Measurements from ENCODE around the gene CLEC9A.

Gene CLEC9A

DNA sequence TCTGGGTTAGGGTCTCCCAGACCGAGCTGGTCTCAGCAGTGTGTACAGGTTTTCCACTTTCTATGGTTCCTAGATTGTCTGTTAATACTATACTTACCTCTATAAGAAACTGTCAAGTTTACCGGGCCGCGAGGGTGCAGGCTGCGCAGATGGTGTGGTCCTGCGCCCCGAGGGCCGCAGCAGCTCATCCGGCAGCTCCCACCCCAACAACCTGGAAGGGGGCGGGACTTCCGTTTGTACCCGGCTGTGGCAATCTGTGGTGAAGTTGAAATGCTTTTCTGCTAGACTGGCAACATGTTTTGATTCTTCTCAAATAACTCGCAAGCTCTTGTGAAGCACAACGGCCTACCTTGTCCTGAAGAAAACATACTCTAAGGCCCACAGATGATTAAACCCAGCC lies at the start of gene CLEC9A:
TSS of gene CLEC9A (plus strand) at position 237 of the 400 bp plus-strand sequence. CDS start 22,006 bp downstream, outside the sequence.
- H3K9me3 ChIP-seq (replicated peaks in 1 of 11): peaks cover 0 to 10% (median 5%) of the 10 kb centered on the region in 11 experiments; a peak in 8 of 22 replicates
- H3K27me3 ChIP-seq: no peaks in the 10 kb centered on the region
- peaks cover 0 to 45% (median 0%) of the 10 kb centered on the region in 10 experiments; a peak in 6 of 20 replicates for H3K4me1 ChIP-seq
- no peak for TF ChIP-seq Cebpa-rat (IDR thresholded peaks at IDR 0.05)
- H3K9ac ChIP-seq: no peak within 1 kb of the TSS
- H3K36me3 ChIP-seq: no peaks in the 10 kb centered on the region
- no peak within 1 kb of the TSS for H3K4me3 ChIP-seq
- no peak within 1 kb of the TSS for H3K27ac ChIP-seq
- H3K4me2 ChIP-seq: peak within 1 kb of the TSS in 3 of 11 experiments; percentile 11 to 41 (median 19); a peak in 3 of 22 replicates
- H4K20me1 ChIP-seq: no peaks in the 10 kb centered on the region

GRCh38 chr12:9991876-9992275 lies 38.6 kb upstream of the CLEC9A start:
- H3K9me3 ChIP-seq (replicated peaks in 1 of 11): peaks cover 0 to 9% (median 0%) of the 10 kb centered on the region in 11 experiments; a peak in 2 of 22 replicates
- peaks cover 0 to 28% (median 3%) of the 10 kb centered on the region in 10 experiments; a peak in 10 of 20 replicates for H3K4me1 ChIP-seq
- H3K9ac ChIP-seq: no peak overlapping the region
- peak overlapping the region in 5 of 11 experiments; percentile 5 to 77 (median 62); a peak in 10 of 22 replicates for H3K4me2 ChIP-seq
- H3K4me3 ChIP-seq: no peak overlapping the region
- peaks cover 0 to 14% (median 0%) of the 10 kb centered on the region in 11 experiments; a peak in 2 of 22 replicates for H3K36me3 ChIP-seq
- no peaks in the 10 kb centered on the region for H3K27me3 ChIP-seq
- no peaks in the 10 kb centered on the region for H4K20me1 ChIP-seq
- H3K27ac ChIP-seq: peak overlapping the region in 1 of 11 experiments; percentile 23; a peak in 2 of 22 replicates
- no peak for TF ChIP-seq Cebpa-rat (IDR thresholded peaks at IDR 0.05)

DNA sequence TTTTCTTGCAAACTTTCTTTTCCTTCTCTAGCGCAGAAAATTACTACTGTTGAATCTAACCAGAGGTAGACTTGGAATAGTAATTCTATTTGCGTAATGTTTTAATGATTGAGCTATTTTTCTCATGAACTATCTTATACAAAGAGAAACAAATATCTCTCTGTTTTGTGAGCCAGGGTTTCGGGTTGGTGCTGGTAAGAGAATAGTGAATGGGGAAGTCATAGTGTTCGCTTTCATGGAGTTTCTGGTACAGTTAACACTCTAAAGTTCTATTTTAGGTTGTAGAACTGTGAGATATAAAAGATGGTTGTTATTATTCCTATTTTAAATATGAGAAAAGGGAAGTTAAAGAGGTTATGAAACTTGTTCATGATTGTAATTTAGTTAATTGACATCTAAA lies 38.2 kb upstream of the CLEC9A start:
- H3K27me3 ChIP-seq: no peaks in the 10 kb centered on the region
- H3K4me1 ChIP-seq: peaks cover 0 to 28% (median 3%) of the 10 kb centered on the region in 10 experiments; a peak in 10 of 20 replicates
- peak overlapping the region in 5 of 11 experiments; percentile 5 to 77 (median 62); a peak in 10 of 22 replicates for H3K4me2 ChIP-seq
- peak overlapping the region in 1 of 11 experiments; percentile 23; a peak in 2 of 22 replicates for H3K27ac ChIP-seq
- TF ChIP-seq Cebpa-rat (IDR thresholded peaks at IDR 0.05): no peak
- H3K36me3 ChIP-seq: peaks cover 0 to 9% (median 0%) of the 10 kb centered on the region in 11 experiments; a peak in 2 of 22 replicates
- H3K9ac ChIP-seq: no peak overlapping the region
- H4K20me1 ChIP-seq: no peaks in the 10 kb centered on the region
- peaks cover 0 to 7% (median 0%) of the 10 kb centered on the region in 11 experiments; a peak in 2 of 22 replicates for H3K9me3 ChIP-seq (replicated peaks in 1 of 11)
- no peak overlapping the region for H3K4me3 ChIP-seq

DNA sequence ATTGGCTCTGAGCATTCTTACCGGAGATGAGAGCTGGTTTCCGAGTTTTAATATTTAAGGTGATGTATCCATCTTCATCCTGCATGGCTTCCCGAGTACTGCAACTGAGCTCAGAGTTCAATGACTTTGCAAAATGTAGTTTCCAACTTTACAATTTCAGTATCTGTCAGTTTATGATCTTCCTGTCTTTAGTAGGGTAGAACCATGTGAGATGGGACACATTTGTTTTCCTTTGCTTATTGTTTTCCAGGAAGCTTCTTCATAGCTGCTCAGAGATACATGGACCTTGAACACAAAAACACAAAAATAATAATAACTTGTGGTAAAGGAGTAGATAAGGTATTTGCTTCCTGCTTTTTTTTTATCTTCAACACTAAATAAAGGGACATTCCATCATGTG lies 31.5 kb upstream of the CLEC9A start, which contains the start of gene CLEC1B:
TSS of gene CLEC1B (minus strand) at position 106 of the 400 bp plus-strand sequence. CDS start at position 85, 21 bp downstream.
- no peak within 1 kb of the TSS for H3K9ac ChIP-seq
- H3K4me2 ChIP-seq: no peak within 1 kb of the TSS
- H3K27me3 ChIP-seq: no peaks in the 10 kb centered on the region
- H3K4me3 ChIP-seq: no peak within 1 kb of the TSS
- peaks cover 0 to 25% (median 0%) of the 10 kb centered on the region in 10 experiments; a peak in 7 of 20 replicates for H3K4me1 ChIP-seq
- no peak within 1 kb of the TSS for H3K27ac ChIP-seq
- peaks cover 0 to 13% (median 0%) of the 10 kb centered on the region in 11 experiments; a peak in 3 of 22 replicates for H3K9me3 ChIP-seq (replicated peaks in 1 of 11)
- H3K36me3 ChIP-seq: 0 out of 22 replicates have a peak, but pooled peaks cover 0 to 5% (median 0%) of the 10 kb centered on the region in 11 experiments
- no peaks in the 10 kb centered on the region for H4K20me1 ChIP-seq
- TF ChIP-seq Cebpa-rat (IDR thresholded peaks at IDR 0.05): no peak

DNA sequence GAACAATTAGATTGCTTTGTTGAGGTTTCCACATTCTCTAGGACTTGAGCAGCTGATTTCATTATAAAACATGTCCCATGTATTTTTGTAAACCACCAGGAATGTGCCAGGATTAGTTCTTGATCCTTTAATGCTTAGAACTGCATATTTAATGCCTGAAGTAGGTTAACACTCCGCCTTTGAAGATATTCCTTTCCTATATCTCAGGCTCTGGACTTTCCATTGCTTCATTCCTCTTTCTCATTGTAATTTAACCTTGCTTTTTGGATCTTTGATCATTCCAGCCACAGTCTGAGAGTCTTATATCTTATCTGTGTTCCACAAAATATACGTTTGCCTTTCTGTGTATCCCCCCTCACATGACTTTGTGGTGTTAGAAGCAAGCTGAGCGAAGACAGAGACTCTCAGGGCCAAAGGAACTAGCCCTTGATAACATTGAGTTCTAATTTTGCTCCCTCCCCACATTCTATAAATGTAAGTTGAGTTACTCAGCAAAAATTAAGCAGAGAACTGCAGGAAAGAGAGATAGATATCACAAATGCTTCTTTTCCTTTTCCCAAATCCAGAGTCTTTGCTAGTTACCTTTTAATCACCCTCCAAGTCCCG lies 29.2 kb upstream of the CLEC9A start:
- Histone ChIP-seq H3K4me1 (peaks cover 0 to 25% (median 0%) of the 10 kb centered on the region in 10 experiments; a peak in 7 of 20 replicates), H3K4me2 (peak overlapping the region in 3 of 11 experiments; percentile 3 to 16 (median 11); a peak in 4 of 22 replicates), H3K4me3 (no peak overlapping the region), H3K27me3 (no peaks in the 10 kb centered on the region), H3K36me3 (0 out of 22 replicates have a peak, but pooled peaks cover 0 to 5% (median 0%) of the 10 kb centered on the region in 11 experiments), H3K9me3 (replicated peaks in 1 of 11) (peaks cover 0 to 18% (median 0%) of the 10 kb centered on the region in 11 experiments; a peak in 3 of 22 replicates), H3K9ac (no peak overlapping the region), H3K27ac (no peak overlapping the region), H4K20me1 (no peaks in the 10 kb centered on the region)
- TF ChIP-seq Cebpa-rat (IDR thresholded peaks at IDR 0.05): no peak

DNA sequence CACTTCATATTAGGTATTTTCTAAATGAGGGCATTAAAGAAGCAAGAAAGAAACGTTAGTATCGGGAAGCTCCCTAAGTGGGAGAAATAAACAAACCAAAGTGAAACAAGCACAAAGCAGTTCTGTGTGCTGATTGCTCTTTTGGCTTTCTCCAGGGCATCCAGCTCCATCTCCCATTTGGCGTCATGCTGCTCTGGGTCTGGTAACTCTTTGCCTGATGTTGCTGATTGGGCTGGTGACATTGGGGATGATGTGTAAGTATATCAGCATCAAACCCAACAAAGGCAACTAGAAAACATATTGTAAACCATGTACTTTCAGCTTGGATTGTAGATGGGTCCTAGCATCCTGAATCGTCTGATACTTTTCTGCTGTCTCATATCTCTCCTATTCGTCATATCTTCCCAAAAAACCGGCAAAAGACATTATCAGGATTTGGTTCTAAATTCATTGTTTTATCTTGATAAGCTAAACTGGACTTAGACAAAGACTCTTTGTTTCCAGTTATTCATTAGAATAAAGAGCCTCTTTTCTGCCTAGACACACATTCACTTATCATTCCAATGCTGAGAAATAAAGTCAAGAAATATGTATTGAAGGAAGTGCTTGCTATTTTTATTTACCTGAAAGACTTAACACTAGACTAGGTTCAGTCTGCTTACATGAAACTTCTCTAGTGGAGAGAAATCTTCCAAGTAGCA lies 17.7 kb upstream of the CLEC9A start:
- no peaks in the 10 kb centered on the region for H3K27me3 ChIP-seq
- H3K9ac ChIP-seq: no peak overlapping the region
- no peak overlapping the region for H3K27ac ChIP-seq
- H3K4me3 ChIP-seq: no peak overlapping the region
- H3K9me3 ChIP-seq (replicated peaks in 1 of 11): no peaks in the 10 kb centered on the region
- H4K20me1 ChIP-seq: no peaks in the 10 kb centered on the region
- no peak for TF ChIP-seq Cebpa-rat (IDR thresholded peaks at IDR 0.05)
- no peak overlapping the region for H3K4me2 ChIP-seq
- H3K4me1 ChIP-seq: peaks cover 0 to 11% (median 0%) of the 10 kb centered on the region in 10 experiments; a peak in 6 of 20 replicates
- peaks cover 0 to 18% (median 0%) of the 10 kb centered on the region in 11 experiments; a peak in 2 of 22 replicates for H3K36me3 ChIP-seq

- Histone ChIP-seq H3K4me3 (no peak overlapping the region), H3K27me3 (no peaks in the 10 kb centered on the region), H4K20me1 (no peaks in the 10 kb centered on the region), H3K9ac (no peak overlapping the region), H3K4me2 (no peak overlapping the region), H3K4me1 (peaks cover 0 to 24% (median 0%) of the 10 kb centered on the region in 10 experiments; a peak in 6 of 20 replicates), H3K27ac (no peak overlapping the region), H3K36me3 (peaks cover 0 to 13% (median 0%) of the 10 kb centered on the region in 11 experiments; a peak in 1 of 22 replicates), H3K9me3 (replicated peaks in 1 of 11) (no peaks in the 10 kb centered on the region)
- no peak for TF ChIP-seq Cebpa-rat (IDR thresholded peaks at IDR 0.05)
Measured at GRCh38 chr12:10015450-10015849, 15.0 kb upstream of the CLEC9A start.

DNA sequence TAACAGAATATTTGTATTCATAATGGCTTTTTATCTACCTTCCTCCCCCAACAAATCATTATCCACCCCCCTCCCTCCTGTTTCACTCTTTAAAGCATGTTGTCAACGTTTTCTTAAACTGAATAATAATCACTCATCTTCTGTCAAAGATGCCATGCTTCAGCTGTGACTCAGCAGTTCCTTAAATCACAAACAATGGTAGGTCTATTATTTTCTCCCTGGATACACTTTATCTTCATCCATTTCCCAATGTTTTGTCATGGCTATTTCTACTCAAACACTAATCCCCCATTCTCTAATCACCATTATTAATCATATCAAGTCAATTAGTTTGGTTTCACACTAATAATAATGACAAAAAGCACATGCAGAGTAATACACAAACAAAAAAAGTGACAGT lies 13.6 kb upstream of the CLEC9A start:
- no peaks in the 10 kb centered on the region for H3K27me3 ChIP-seq
- no peak overlapping the region for H3K4me3 ChIP-seq
- H3K9me3 ChIP-seq (replicated peaks in 1 of 11): no peaks in the 10 kb centered on the region
- H3K27ac ChIP-seq: peak overlapping the region in 3 of 11 experiments; percentile 0 to 44 (median 28); a peak in 6 of 22 replicates
- no peak overlapping the region for H3K9ac ChIP-seq
- no peaks in the 10 kb centered on the region for H4K20me1 ChIP-seq
- H3K4me2 ChIP-seq: peak overlapping the region in 2 of 11 experiments; percentile 1 to 20; a peak in 2 of 22 replicates
- no peak for TF ChIP-seq Cebpa-rat (IDR thresholded peaks at IDR 0.05)
- peaks cover 0 to 13% (median 0%) of the 10 kb centered on the region in 11 experiments; a peak in 1 of 22 replicates for H3K36me3 ChIP-seq
- H3K4me1 ChIP-seq: peaks cover 0 to 24% (median 0%) of the 10 kb centered on the region in 10 experiments; a peak in 6 of 20 replicates

Measured in BLaER1 treated with 17β-estradiol and CSF1 and Interleukin-3, amounts not matched to agents 10 nM and 100 nM (cell line).